Measurements from ENCODE around the gene GNAO1.

- TF ChIP-seq POLR2A (IDR thresholded peaks at IDR 0.05) (no peak), CTCF (IDR thresholded peaks at IDR 0.05) (no peak), EP300 (IDR thresholded peaks at IDR 0.05) (no peak)
Measured at GRCh38 chr16:56269281-56269680, 78.0 kb downstream of the GNAO1 start.
